ENCODE measurements around the gene SFT2D3. TPM values are rescaled to one million over a fixed set of nuclear protein-coding genes. Genes with fewer than 3 reads are reported as not detected.
A peak's percentile ranks its signal among the peaks of the same experiment; 100 is the strongest.

Gene SFT2D3
- total and polyA plus RNA-seq, 4 donors, result 3.3 to 4.9 (median 4.0) TPM

DNA sequence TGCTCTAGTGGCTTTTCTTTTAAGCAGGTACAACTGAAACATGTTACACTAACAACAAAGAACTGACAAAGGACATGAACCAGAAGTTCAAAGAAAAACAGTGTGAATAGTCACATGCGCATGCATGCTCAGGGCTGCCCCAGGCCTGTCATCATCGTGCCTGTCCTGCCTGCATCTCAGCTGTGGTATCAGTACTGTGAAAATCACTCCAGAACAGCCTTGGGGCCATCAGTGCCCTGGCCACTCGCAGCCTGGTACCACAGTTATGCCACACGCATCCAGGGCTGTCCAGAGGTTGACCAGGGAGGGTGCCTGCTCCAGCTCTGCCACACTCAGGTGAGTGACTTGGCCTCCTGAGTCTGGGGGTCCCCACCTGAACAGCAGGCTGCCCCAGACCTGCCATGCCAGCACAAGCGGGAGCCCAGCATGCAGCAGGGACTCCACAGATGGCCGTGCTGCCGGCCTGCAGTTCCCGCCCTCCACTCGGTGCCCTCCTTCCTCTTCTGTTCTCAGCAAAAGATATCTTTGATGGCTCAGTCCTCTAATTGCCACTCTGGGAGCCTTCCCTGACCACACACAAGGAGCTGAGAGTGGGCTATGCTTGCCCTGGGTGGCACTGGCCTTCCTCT, 38.2 kb upstream of the SFT2D3 start:
- WGBS, 2 donors, result 14 to 22% methylated on average over 9 of the region's 9 CpGs
- no peaks in the 10 kb centered on the region for H3K27me3 ChIP-seq (ENCODE audit: control insufficient read depth in 1 of 2, insufficient read depth in 2 of 2, low read length in 1 of 2)
- no peaks in the 10 kb centered on the region for H3K9me3 ChIP-seq (ENCODE audit: control insufficient read depth, low read length)
- no peaks in the 10 kb centered on the region for H3K4me1 ChIP-seq (ENCODE audit: control insufficient read depth in 1 of 2, insufficient read depth in 2 of 2, low read length in 2 of 2)
- ATAC-seq (ENCODE audit: low FRiP score) (no peak), DNase-seq (peak; percentile 43 to 68)
- no peak overlapping the region for H3K4me3 ChIP-seq (ENCODE audit: low read length in 2 of 2)
- intact Hi-C loops (cut with DNase I), result no loop called here
- H3K36me3 ChIP-seq (ENCODE audit: control insufficient read depth in 1 of 2, insufficient read depth in 2 of 2, low read length in 1 of 2), result no peaks in the 10 kb centered on the region
- peak overlapping the region in 1 of 2 donors; percentile 25 for H3K27ac ChIP-seq (ENCODE audit: low read depth in 1 of 2, low read length in 2 of 2)

DNA sequence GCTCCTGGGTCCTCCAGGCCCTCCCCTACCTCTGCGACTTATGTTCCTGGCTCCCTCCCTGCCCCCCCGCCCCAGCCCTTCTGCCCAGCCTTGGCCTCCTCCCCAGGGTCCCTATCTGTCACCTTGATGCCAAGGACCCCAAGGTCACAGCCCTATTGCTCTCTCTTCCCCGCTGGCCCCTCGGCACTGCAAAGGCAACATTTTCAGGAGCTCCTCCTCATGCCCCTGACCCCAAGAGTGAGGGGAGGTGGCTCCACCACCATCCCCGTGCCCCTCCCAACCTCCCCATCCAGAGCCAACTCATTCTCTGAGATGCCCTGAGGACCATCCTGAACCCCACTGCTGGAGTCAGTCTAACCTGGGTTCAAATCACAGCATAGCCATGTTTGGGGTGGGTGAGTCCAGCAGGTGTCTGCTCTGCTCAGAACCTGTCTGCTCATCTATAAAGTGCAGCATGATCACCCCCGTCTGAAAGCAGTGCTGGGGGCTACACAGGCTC, 37.7 kb upstream of the SFT2D3 start:
- H3K4me3 ChIP-seq (ENCODE audit: low read length in 2 of 2), result peak overlapping the region in 1 of 2 donors; percentile 21
- no peaks in the 10 kb centered on the region for H3K36me3 ChIP-seq (ENCODE audit: control insufficient read depth in 1 of 2, insufficient read depth in 2 of 2, low read length in 1 of 2)
- no peak for ATAC-seq (ENCODE audit: low FRiP score)
- intact Hi-C loops (cut with DNase I), result no loop called here
- no peaks in the 10 kb centered on the region for H3K27me3 ChIP-seq (ENCODE audit: control insufficient read depth in 1 of 2, insufficient read depth in 2 of 2, low read length in 1 of 2)
- WGBS, 2 donors, result 48% methylated on average over 6 of the region's 6 CpGs
- no peaks in the 10 kb centered on the region for H3K4me1 ChIP-seq (ENCODE audit: control insufficient read depth in 1 of 2, insufficient read depth in 2 of 2, low read length in 2 of 2)
- no peak overlapping the region for H3K27ac ChIP-seq (ENCODE audit: low read depth in 1 of 2, low read length in 2 of 2)
- H3K9me3 ChIP-seq (ENCODE audit: control insufficient read depth, low read length), result no peaks in the 10 kb centered on the region
- peak in 1 of 2 donors; percentile 51 for DNase-seq

DNA sequence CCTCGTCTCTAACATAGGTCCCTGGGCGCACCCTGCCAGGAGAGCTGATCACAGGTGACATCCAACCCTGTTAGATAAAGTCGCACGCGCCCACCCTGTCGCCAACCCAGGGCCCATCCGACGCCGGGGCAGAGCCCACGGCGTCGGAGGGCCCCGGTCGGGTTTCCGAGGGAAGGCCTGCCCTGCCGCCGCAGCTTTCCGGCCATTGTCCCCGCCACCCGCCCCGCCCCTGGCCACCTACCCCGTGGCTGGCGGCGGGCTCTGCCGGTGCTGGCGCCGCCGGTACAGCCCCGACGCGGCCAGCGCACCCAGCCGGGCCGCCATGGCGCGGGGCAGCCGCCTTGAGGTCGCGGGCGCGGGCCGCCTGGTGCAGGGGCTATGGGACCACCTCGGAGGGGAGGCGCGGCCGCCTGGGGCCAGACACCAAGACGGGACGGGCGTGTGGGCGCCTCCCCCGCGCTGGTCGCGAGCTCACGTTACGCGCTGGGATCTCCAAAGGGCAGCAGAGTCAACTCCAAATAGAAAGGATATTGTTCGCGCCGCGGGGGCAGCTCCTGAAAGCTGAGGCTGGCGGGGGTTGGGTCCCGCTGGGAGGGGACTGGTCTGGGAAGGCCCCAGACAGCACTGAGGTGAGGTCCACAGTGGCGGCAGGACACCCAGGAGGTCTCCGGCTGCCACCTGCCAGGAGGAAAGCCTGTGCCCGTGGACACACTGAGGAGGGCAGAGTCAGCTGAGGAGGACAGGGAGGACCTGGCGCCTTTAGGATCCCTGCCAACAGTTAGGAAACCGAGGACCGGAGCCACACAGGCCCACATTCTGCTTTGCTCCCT, 37.0 kb upstream of the SFT2D3 start:
- intact Hi-C loops (cut with DNase I), result no loop called here
- ATAC-seq (ENCODE audit: low FRiP score), result peak; percentile 13
- Histone ChIP-seq H3K27ac (ENCODE audit: low read depth in 1 of 2, low read length in 2 of 2) (peak overlapping the region in 1 of 2 donors; percentile 14), H3K4me1 (ENCODE audit: control insufficient read depth in 1 of 2, insufficient read depth in 2 of 2, low read length in 2 of 2) (no peaks in the 10 kb centered on the region), H3K4me3 (ENCODE audit: low read length in 2 of 2) (peak overlapping the region; percentile 21 to 23), H3K9me3 (ENCODE audit: control insufficient read depth, low read length) (no peaks in the 10 kb centered on the region), H3K36me3 (ENCODE audit: control insufficient read depth in 1 of 2, insufficient read depth in 2 of 2, low read length in 1 of 2) (no peaks in the 10 kb centered on the region), H3K27me3 (ENCODE audit: control insufficient read depth in 1 of 2, insufficient read depth in 2 of 2, low read length in 1 of 2) (no peaks in the 10 kb centered on the region)
- 9 to 25% methylated on average over 63 to 69 of the region's 69 CpGs for WGBS, 2 donors
- peak; percentile 43 to 77 for DNase-seq

DNA sequence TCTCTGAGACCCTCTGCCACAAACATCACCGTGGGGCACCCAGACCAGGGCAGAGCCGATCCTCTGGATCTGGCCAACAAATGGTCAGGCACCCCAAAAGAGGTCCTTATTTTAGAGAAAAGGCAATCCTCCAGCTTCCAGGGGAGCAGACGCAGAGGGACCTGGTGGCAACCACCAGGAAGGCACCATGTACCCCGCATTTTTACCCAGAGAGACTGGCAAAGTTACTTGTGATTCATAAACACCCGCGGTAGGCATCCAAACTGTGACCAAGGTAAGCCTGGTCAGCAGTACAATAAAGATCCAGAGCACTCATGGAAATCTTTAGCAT, 36.4 kb upstream of the SFT2D3 start:
- H3K9me3 ChIP-seq (ENCODE audit: control insufficient read depth, low read length), result no peaks in the 10 kb centered on the region
- no peak for DNase-seq
- no peaks in the 10 kb centered on the region for H3K27me3 ChIP-seq (ENCODE audit: control insufficient read depth in 1 of 2, insufficient read depth in 2 of 2, low read length in 1 of 2)
- H3K27ac ChIP-seq (ENCODE audit: low read depth in 1 of 2, low read length in 2 of 2), result peak overlapping the region in 1 of 2 donors; percentile 2
- H3K4me1 ChIP-seq (ENCODE audit: control insufficient read depth in 1 of 2, insufficient read depth in 2 of 2, low read length in 2 of 2), result no peaks in the 10 kb centered on the region
- ATAC-seq (ENCODE audit: low FRiP score), result no peak
- H3K4me3 ChIP-seq (ENCODE audit: low read length in 2 of 2), result no peak overlapping the region
- H3K36me3 ChIP-seq (ENCODE audit: control insufficient read depth in 1 of 2, insufficient read depth in 2 of 2, low read length in 1 of 2), result no peaks in the 10 kb centered on the region
- WGBS, 2 donors, result 47 to 58% methylated on average over 6 of the region's 6 CpGs
- intact Hi-C loops (cut with DNase I), result no loop called here

DNA sequence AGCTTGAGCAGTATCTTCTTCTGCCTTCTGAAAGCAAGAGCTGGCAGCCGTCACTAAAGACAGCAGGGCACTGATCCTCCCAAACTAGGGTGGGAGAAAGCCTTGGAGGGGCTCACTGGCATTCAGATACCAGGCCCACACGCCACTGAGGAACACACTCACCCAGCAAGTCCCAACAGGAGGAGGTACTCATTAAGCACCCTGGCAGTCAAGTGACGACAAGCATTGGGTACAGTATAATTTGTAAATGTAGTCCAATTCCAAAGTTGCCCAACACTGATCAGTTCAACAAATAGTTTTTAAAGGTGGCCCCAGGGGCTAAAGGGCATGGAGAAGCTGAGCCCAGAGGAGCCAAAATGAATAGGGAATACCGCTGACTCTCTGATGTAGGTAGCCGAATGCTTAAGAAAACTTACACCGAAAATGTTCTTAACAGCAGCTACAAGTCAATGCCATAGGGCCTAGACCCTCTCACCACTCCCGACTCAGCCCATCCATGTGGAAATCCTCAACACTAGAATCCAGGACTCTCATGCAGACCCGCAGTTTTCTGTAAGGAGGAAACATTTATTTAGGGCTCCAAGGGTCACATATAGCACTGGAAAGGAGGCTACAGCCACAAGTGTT, 35.9 kb upstream of the SFT2D3 start:
- Histone ChIP-seq H3K4me1 (ENCODE audit: control insufficient read depth in 1 of 2, insufficient read depth in 2 of 2, low read length in 2 of 2) (no peaks in the 10 kb centered on the region), H3K27ac (ENCODE audit: low read depth in 1 of 2, low read length in 2 of 2) (no peak overlapping the region), H3K27me3 (ENCODE audit: control insufficient read depth in 1 of 2, insufficient read depth in 2 of 2, low read length in 1 of 2) (no peaks in the 10 kb centered on the region), H3K36me3 (ENCODE audit: control insufficient read depth in 1 of 2, insufficient read depth in 2 of 2, low read length in 1 of 2) (no peaks in the 10 kb centered on the region), H3K9me3 (ENCODE audit: control insufficient read depth, low read length) (no peaks in the 10 kb centered on the region), H3K4me3 (ENCODE audit: low read length in 2 of 2) (no peak overlapping the region)
- peak in 1 of 2 donors; percentile 35 for DNase-seq
- no peak for ATAC-seq (ENCODE audit: low FRiP score)
- WGBS, 2 donors, result 75% methylated on average over 8 of the region's 8 CpGs
- intact Hi-C loops (cut with DNase I), result no loop called here

DNA sequence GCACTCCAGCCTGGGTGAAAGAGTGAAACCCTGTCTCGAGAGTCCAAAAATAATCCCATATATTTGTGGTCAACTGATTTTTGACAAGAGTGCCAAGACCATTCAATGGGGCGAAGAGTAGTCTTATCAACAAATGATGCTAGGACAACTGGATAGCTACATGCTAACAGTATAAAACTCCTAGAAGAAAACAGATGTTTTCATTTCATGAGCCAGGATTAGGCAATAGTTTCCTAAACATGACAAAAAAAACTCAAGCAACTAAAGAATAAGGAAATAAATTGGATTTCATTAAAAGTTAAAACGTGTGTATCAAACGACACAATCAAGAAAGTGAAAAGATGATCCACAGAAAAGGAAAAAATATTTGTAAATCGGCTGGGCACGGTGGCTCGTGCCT, 32.2 kb upstream of the SFT2D3 start:
- H3K4me1 ChIP-seq (ENCODE audit: control insufficient read depth in 1 of 2, insufficient read depth in 2 of 2, low read length in 2 of 2), result no peaks in the 10 kb centered on the region
- H3K27ac ChIP-seq (ENCODE audit: low read depth in 1 of 2, low read length in 2 of 2), result no peak overlapping the region
- DNase-seq (no peak), ATAC-seq (ENCODE audit: low FRiP score) (no peak)
- no peaks in the 10 kb centered on the region for H3K27me3 ChIP-seq (ENCODE audit: control insufficient read depth in 1 of 2, insufficient read depth in 2 of 2, low read length in 1 of 2)
- H3K4me3 ChIP-seq (ENCODE audit: low read length in 2 of 2), result no peak overlapping the region
- no peaks in the 10 kb centered on the region for H3K9me3 ChIP-seq (ENCODE audit: control insufficient read depth, low read length)
- intact Hi-C loops (cut with DNase I), result no loop called here
- WGBS, 2 donors, result 58 to 77% methylated on average over 7 of the region's 7 CpGs
- H3K36me3 ChIP-seq (ENCODE audit: control insufficient read depth in 1 of 2, insufficient read depth in 2 of 2, low read length in 1 of 2), result no peaks in the 10 kb centered on the region

DNA sequence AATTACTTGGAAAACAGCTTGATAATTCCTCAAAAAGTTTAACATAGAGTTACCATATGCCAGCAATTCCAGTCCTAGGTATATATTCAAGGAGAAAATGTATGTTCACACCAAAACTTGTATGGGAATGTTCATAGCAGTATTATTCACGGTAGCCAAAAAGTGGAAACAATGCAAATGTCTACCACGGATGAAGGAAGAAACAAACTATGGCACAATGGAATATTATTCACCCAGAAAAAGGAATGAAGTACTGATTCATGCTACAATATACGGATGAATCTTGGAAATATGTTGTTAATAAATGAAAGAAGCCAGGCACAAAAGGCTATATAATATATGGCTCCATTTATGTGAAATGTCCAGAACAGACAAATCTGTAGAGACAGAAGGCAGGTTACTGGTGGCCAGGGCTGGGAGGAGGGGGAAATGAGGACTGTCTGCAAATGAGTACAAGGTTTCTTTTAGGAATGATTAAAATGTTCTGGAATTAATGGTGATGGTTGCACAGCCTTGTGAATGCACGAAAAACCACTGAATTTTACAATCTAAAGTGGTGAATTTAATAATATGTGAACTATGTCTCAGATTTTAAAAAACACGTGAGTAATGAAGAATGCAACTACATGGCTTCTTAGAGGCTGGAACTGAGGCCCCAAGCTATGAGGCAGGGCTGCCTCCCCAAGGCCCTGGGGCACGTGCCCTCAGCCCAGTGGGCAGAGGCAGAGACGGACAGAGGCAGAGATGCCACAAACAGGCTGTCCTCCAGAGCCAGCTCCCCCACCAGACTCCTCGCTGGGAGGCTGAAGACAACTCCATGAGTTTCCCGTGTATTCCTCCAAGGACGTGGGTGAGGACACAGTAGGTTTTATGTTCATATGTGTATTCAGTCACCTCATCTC, 31.0 kb upstream of the SFT2D3 start:
- intact Hi-C loops (cut with DNase I), result no loop called here
- Histone ChIP-seq H3K4me3 (ENCODE audit: low read length in 2 of 2) (no peak overlapping the region), H3K4me1 (ENCODE audit: control insufficient read depth in 1 of 2, insufficient read depth in 2 of 2, low read length in 2 of 2) (no peaks in the 10 kb centered on the region)

DNA sequence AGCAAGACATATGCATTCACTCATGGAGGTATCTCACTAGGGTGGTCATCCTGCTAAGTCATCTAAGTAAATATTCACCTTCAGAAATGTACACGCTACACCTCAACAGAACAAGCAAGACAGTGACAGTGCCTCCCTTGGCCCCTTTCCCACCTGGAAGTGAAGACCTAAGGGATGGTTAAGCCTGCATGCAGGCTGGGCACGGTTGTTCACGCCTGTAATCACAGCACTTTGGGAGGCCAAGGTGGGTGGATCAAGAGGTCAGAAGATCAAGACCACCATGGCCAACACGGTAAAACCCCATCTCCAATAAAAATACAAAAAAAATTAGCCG, 30.4 kb upstream of the SFT2D3 start:
- H3K27ac ChIP-seq (ENCODE audit: low read depth in 1 of 2, low read length in 2 of 2), result no peak overlapping the region
- ATAC-seq (ENCODE audit: low FRiP score), result no peak
- WGBS, 2 donors, result 82 to 90% methylated on average over 5 of the region's 5 CpGs
- no peak overlapping the region for H3K4me3 ChIP-seq (ENCODE audit: low read length in 2 of 2)
- H3K36me3 ChIP-seq (ENCODE audit: control insufficient read depth in 1 of 2, insufficient read depth in 2 of 2, low read length in 1 of 2), result no peaks in the 10 kb centered on the region
- no peaks in the 10 kb centered on the region for H3K9me3 ChIP-seq (ENCODE audit: control insufficient read depth, low read length)
- H3K4me1 ChIP-seq (ENCODE audit: control insufficient read depth in 1 of 2, insufficient read depth in 2 of 2, low read length in 2 of 2), result no peaks in the 10 kb centered on the region
- H3K27me3 ChIP-seq (ENCODE audit: control insufficient read depth in 1 of 2, insufficient read depth in 2 of 2, low read length in 1 of 2), result no peaks in the 10 kb centered on the region
- intact Hi-C loops (cut with DNase I), result no loop called here
- DNase-seq, result no peak

More for the DNA sequence above, 31.0 kb upstream of the SFT2D3 start:
- Histone ChIP-seq H3K36me3 (ENCODE audit: control insufficient read depth in 1 of 2, insufficient read depth in 2 of 2, low read length in 1 of 2) (no peaks in the 10 kb centered on the region), H3K27ac (ENCODE audit: low read depth in 1 of 2, low read length in 2 of 2) (no peak overlapping the region), H3K27me3 (ENCODE audit: control insufficient read depth in 1 of 2, insufficient read depth in 2 of 2, low read length in 1 of 2) (no peaks in the 10 kb centered on the region), H3K9me3 (ENCODE audit: control insufficient read depth, low read length) (no peaks in the 10 kb centered on the region)
- WGBS, 2 donors, result 59 to 67% methylated on average over 10 of the region's 10 CpGs
- DNase-seq (no peak), ATAC-seq (ENCODE audit: low FRiP score) (no peak)
